GM18511 (cell line): Measurements from ENCODE around the gene DLG2.
A peak's percentile ranks its signal among the peaks of the same experiment; 100 is the strongest.

Experiments used
- ATAC-seq: cut with Tn5 transposase; IDR thresholded peaks from one replicate; pipeline ENCODE4 v1.9.1; 2021; ENCODE audit warnings: mild to moderate bottlenecking, moderate library complexity; ENCODE audit not compliant: unreplicated experiment

The DLG2 gene

DNA sequence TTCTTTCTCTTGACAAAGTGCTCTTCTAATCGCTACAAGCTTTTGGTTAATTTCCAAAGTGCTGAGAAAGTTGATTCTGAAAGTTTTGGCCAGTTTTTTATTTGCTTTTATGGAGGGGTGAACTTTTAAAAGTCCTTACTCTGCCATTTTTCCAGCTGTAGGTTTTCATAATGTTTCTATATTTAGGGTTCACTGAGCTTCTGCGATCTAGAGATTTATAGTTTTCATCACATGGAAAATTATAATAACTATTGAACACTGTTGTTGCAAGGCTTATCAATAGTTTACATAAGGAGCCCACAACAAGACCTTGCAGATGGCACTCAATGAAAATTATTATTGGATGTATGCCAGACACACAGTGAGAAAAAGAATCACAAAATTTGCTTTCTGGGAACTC lies 55.1 kb downstream of the DLG2 start:
- no peak for ATAC-seq

DNA sequence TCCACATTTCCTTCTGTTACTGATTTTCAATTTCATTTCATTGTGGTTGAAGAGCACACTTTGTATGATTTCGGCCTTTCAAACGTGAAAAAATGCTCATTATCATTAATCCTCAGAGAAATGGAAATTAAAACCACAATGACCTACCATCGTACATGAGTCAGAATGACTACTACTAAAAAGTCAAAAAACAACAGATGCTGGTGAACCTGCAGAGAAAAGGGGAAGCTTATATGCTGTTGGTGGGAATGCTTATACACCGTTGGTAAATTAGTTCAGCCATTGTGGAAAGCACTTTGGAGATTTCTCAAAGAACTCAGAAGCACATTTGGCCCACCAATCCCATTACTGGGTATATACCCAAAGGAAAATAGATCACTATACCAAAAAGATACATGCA lies 57.6 kb downstream of the DLG2 start:
- ATAC-seq: no peak

DNA sequence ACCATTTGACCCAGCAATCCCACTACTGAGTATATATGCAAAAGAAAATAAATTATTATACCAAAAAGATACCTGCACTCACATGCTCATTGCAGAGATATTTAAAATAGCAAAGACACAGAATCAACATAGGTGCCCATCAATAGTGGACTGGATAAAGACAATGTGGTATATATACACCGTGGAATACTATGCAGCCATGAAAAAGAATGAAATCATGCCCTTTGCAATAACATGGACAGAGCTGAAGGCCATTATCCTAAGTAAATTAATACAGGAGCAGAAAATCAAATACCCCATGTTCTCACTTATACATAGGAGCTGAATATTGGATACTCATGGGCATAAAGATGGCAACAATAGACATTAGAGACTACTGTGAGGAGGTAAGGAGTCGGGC lies 68.7 kb downstream of the DLG2 start:
- no peak for ATAC-seq

DNA sequence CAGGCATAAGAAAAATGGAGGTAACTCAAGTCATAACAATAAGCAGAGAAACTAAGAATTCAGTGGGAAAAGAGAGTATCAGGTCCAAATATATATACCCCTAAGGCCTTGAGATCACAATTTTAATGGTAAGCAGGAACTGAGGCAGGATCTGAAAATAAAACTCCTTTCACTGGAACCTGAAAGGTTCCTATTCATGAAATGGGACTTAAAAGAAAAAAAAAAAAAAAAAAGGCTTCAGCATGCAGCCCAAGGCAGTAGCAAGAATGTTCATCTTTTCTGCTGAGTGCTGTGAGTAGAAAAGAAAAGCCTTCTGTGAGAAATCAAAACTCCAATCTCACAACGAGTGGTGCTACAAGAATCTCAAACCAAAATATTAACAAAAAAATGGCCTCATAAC lies 75.3 kb downstream of the DLG2 start:
- ATAC-seq: no peak

DNA sequence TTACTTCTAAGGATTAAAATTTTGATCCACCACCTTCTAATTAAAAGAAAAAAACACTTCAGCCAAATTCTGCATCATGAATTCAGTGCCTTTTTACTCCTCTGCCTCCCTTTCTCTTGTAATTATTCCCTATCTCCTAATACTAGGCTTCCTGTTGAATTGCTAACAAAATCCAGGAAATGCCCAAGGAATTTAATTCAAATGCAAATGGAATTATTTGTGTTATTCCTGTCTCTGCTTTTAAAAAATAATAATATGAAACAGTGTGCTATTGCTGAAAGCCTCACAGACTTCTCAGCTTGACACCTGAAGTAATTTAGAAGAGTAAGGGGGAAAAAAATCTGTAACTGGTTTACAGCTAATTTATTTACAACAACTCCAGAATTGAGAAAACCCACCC lies 85.5 kb downstream of the DLG2 start:
- no peak for ATAC-seq

DNA sequence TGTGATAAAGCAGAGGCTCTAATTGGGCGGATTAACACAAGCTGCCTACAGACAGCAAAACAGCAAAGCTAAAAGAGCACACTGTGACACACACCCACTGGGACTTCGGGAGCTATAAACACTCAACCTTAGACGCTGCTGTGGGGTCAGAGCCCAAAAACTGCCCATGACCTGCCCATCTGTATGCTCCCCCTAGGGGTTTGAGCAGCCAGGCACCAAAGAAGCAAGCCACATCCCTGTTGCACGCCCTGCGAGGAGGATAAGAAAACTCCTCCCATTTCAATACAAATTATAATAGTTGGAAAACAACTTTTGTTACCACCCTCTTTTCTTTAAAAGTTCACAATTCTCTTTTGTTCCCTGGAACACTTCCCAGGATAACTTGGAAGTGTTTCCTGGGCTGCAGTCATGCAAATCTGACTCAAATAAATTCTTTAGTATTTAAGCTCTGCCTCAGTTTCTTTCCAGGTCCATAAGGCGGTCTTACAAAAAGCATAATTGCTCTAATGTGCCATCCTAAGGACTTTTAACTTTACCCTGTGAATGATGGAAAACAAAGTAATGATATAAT lies 86.4 kb downstream of the DLG2 start:
- no peak for ATAC-seq

DNA sequence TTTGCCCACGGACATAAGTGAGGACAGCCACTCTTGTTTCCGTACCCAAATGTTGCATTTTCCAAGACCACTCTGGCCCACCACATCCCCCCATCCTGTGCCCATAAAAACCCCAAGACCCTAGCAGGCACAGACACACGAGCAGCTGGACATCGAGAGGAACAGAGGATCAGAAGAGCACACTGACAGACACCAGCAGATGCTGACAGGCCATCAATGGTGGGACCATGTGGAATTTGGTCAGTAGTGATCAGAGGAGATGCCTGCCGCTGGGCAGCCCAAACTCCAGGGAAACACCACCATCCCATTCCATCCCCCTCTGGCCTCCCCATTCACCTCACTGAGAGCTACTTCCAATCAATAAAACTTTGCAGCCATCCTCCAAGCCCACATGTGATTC lies 87.0 kb downstream of the DLG2 start:
- ATAC-seq: no peak

DNA sequence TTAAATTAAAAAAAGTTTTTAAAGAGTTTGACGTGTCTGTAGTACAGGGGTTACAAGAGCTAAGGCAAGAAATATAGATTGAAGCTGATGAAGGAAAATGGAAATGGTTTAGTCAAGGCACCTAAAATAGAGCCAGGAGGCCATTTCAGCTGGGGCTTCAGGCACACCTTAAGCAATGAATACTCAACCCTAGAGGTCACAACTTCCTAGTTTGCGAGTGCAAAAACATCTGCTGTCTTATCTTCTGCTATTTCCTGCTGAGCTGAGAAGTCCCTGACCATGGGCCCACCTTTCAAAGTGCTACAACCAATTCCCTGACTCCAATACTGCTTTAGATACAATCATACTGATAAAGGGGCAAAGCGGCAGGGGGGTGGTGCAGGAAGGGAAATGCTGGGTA lies 87.4 kb downstream of the DLG2 start:
- ATAC-seq: no peak

DNA sequence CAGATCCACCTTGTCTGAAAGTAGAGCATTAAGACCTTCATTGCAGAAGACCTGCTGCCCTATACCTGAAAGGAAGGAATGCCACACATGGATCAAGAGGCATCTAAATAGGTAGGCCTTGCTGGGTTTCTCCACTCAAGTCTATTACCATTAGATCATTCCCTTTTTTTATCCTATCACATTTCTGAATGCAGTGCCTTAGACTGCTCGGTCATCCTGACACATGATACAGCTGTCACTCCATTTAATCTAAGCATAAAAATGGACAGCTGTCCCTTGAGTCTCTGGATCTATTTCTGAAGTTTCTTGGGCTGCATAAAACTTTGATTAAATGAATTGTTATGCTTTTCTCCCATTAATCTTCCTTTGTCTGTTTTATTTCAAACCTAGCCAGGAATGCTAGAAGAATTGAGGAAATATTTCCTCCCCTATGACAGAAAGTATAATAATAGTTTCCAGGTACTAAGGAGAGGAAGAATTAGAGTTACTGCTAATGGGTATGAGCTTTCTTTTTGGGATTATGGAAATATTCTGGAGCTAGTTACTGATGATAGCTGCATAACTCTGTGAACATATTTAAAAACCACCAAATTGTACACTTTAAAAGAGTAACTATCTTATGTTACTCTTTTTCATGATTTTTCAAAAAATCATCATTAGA lies 88.0 kb downstream of the DLG2 start:
- no peak for ATAC-seq

DNA sequence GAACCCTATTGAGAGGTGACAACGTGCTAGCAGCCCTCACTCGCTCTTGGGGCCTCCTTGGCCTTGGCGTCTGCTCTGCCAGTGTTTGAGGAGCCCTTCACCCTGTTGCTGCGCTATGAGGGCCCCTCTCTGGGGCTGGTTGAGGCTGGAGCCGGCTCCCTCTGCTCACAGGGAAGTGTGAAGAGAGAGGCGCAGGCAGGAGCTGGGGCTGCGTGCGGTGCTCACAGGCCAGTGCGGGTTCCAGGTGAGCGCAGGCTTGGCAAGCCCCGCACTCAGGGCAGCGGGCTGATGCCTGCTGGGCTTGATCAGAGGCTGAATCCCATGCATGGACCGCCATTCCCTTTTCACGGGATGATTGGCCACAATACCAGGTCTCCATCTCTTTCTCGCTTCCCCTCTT lies 90.7 kb downstream of the DLG2 start:
- no peak for ATAC-seq

DNA sequence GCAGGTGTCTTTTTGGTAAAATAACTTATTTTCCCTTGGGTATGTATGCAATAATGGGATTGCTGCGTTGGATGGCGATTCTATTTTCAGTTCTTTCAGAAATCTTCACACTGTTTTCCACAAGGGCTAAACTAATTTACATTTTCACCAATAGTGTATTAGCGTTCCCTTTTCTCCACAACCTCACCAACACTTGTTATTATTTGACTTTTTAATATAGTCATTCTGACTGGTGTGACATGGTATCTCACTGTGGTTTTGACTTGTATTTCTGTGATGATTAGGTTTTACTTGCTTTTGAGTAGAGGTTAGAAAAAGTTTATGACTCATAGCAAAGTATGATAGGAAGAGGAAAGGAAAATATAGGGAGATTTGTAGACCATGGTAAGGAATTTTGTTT lies 92.3 kb downstream of the DLG2 start:
- ATAC-seq: no peak

DNA sequence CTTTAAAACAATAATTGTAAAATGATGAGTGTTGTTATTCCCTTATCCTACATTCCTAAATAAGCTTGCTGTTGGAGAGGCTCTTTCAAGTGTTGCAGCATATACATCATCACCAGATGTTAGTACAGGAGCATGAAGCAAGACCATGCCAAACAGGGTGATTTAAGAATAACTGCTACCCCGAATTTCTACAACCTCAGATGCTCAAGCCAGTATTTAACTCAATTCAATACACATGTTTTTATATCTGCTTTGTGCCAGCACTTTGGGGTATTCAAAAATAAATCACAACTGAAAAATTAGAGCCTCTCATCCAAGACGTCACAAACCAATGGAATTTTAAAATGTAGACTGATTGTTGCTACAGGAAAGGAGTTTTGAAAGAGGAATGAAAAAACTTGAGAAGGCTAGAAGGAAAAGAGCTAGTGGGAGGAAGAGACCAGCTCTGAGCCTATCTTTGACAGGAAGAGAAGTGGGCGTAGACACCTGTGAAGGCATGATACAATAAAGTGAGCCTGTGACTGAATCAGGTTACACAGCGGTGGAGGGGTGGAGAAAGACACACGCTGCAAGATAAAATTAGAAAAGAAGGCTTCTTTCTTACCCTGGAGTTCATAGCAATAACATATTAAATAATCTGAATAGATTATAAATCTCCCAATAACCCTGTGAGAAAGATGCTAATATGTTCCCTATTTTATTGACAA lies 95.8 kb downstream of the DLG2 start:
- ATAC-seq: no peak

DNA sequence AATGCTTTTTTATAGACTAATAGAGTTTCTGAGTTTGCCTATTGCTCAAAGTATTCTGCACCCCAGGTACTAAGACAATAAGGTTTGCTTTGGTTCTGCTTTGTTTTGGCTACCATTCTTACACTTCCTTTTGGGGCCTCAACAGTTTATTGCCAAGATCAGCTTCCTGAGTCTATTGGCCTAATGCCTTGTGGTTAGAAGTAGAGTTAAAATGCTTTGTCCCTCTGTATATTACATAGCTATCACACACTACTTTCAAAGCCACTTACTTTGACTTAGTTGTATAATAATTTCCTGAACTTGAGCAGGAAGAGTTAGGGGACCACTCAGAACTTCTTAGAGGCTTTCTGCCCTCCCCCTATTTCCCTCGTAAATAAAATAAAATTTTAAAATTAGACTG lies 96.5 kb downstream of the DLG2 start:
- no peak for ATAC-seq

DNA sequence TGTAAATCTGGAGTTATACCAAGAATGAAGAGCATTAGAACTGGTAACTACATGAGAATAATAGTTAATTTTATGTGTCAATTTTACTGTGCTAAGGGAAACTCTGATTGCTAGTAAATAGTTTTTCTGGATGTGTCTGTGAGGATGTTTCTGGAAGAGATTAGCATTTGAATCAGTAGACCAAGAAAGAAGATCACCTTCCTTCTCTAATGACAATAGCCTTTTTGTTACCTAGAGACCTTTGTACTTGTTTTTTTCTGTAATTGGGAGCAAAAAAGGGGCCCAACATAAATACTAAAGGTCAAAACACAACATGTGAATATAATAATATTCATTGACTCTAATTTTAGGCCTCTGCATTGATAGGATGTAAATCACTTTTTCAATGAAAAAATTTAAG lies 100.6 kb downstream of the DLG2 start:
- no peak for ATAC-seq

DNA sequence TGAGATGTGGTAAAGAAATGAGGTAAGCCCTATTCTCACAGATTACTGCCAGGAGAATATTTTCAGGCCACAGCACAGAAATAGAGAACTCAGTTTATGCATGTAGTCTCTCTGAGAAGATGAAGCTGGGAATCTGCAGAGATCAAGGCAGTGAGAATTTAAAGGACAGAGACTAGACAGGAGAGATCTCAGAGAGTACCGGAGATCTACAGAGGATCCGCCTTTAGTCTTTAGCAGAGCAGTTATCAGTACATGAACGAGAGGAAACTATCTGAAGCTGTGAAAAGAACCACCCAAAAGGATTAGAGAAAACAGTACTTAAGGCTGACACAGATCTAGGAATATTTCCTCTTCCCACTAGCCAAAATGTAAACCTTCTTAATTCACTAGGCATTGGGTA lies 101.5 kb downstream of the DLG2 start:
- no peak for ATAC-seq

DNA sequence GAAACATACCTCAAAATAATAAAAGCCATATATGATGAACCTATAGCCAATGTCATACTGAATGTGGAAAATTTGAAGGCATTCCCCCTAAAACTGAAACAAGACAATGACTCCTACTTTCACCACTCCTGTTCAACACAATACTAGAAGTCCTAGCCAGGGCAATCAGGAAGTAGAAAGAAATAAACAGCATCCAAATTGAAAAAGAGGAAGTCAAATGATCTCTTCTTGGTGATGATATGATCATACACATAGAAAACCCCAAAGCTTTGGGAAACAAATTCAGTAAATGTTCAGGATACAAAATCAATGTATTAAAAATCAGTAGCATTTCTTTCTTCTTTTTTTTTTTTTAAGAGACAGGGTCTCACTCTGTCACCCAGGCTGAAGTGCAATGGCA lies 109.9 kb downstream of the DLG2 start:
- ATAC-seq: no peak

DNA sequence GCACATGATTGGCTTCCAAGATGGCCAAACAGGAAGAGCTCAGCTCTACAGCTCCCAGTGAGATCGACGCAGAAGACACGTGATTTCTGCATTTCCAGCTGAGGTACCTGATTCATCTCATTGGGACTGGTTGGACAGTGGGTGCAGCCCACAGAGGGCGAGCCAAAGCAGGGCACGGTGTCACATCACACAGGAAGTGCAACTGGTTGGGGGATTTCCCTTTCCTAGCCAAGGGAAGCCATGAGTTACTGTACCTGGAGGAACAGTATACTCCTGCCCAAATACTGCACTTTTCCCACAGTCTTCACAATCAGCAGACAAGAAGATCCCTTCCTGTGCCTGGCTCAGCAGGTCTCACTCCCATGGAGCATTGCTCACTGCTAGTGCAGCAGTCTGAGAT lies 131.2 kb downstream of the DLG2 start:
- peak; percentile 62 for ATAC-seq

DNA sequence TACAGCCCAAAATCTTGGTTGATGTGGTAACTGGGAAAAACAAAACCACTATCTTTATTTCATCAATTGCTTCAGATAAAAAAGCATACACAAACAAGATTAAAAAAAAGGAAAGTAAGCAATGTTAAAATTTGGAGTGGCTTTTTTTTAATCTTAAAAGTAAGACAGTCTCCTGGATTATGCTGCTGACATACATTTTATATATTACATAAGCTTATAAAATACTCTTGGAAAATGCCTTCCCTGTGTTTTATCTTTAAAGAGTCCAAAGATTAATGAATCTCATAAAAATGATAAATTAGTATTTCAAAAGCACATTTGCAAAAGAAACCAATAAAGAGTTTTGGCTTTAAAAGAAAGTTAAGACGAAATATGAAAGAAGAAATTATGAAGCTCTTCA lies 132.7 kb downstream of the DLG2 start:
- ATAC-seq: no peak

DNA sequence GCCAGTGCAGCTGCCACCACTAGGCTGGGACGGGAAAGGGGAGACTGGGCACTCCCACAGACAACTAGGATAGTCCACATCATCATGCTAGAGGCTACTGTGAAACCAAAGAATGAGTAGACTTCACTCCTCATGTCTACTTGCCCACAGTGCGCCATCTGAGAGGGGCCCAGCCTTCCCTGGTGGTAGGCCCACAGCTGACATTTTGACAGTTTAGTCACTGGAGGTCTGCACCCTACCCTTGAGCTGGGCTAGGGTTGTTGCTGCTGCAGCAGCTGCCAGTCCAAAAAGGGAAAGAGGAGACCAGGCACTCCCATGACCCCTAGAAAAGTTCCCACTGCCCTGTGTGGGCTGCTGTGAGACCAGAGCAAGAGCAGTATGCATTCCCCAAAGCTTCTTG lies 141.2 kb downstream of the DLG2 start:
- ATAC-seq: no peak

DNA sequence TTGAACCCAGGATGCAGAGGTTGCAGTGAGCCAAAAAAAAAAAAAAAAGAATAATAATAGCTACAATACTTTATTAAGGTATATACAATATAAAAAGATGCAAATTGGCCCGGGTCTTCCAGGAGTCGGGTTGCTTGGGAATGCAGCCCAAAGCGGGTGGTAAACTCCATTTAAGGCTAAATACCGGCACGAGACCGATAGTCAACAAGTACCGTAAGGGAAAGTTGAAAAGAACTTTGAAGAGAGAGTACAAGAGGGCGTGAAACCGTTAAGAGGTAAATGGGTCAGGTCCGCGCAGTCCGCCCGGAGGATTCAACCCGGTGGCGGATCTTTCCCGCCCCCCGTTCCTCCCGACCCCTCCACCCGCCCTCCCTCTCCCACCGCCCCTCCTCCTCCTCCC lies 143.3 kb downstream of the DLG2 start:
- no peak for ATAC-seq

DNA sequence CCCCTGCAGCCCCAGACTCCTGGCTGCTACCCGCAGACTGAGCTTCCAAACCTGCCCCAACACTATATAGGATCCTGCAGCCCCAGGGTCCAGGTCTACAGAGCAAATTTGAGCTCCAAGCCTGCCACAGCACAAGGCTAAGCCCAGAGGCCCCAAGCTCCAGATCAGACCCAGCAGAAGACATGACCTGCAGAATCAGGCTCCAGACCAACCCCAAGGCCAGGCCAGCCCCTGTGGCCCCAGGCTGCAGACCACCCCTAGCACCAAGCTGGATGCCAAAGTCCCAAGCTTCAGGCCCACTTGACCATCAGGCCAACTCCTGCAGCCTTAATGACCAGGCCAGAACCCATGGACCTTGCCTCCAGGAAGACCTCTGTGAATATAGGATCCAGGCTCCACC lies 145.3 kb downstream of the DLG2 start:
- ATAC-seq: no peak

DNA sequence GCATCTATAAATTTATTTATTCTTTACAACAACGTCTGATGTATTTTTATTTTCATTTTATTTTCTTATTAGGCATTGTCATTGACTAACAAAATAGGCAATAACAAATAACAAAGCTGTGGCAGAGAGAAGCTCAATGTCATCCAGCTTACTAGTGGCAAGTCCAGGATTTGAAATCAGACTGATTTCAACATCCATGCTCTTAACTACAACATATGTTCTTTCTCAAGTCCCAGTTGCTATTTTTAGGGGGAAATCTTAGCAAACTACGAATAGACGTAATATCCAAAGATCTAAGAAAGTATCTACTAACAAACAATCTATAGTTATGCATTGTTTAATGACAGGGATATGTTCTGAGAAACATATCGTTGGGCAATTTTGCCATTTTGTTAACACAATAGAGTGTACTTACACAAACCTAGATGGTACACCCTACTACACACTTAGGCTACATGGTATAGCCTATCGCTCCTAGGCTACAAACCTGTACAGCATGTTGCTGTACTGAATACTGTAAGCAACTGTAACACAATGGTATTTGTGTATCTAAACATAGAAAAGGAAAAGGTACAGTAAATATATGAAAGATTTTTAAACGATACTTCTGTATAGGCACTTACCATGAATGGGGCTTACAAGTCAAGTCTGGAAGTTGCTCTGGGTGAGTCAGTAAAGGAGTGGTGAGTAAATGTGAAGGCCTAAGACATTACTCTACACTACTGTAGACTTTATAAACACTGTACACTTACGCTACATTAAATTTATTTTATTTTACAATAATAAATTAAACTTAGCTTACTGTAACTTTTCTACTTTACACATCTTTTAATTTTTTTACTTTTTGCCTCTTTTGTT lies 151.3 kb downstream of the DLG2 start:
- ATAC-seq: no peak
